ENCODE data around the gene TPO.

TPO gene

GRCh38 chr2:1528273-1529064 is 115.2 kb downstream of the TPO start:
- no peak overlapping the region for H3K27ac ChIP-seq
- no peak for TF ChIP-seq ZFX (IDR thresholded peaks at IDR 0.05; ENCODE audit: borderline replicate concordance)
- no peak for TF ChIP-seq CTCF (IDR thresholded peaks at IDR 0.05)

GRCh38 chr2:1538663-1539062 is 125.4 kb downstream of the TPO start:
- no peak for TF ChIP-seq ZFX (IDR thresholded peaks at IDR 0.05; ENCODE audit: borderline replicate concordance)
- TF ChIP-seq CTCF (IDR thresholded peaks at IDR 0.05), result no peak
- no peak overlapping the region for H3K27ac ChIP-seq

- no peak overlapping the region for H3K27ac ChIP-seq
- TF ChIP-seq ZFX (IDR thresholded peaks at IDR 0.05; ENCODE audit: borderline replicate concordance) (no peak), CTCF (IDR thresholded peaks at IDR 0.05) (no peak)
Measured at GRCh38 chr2:1539441-1539840, 126.2 kb downstream of the TPO start.

- no peak overlapping the region for H3K27ac ChIP-seq
- TF ChIP-seq ZFX (IDR thresholded peaks at IDR 0.05; ENCODE audit: borderline replicate concordance) (no peak), CTCF (IDR thresholded peaks at IDR 0.05) (no peak)
Measured at GRCh38 chr2:1539973-1540372, 126.7 kb downstream of the TPO start.

GRCh38 chr2:1540481-1540880 is 127.2 kb downstream of the TPO start:
- TF ChIP-seq ZFX (IDR thresholded peaks at IDR 0.05; ENCODE audit: borderline replicate concordance) (no peak), CTCF (IDR thresholded peaks at IDR 0.05) (no peak)
- no peak overlapping the region for H3K27ac ChIP-seq

GRCh38 chr2:1541040-1541439 is 127.8 kb downstream of the TPO start:
- no peak overlapping the region for H3K27ac ChIP-seq
- TF ChIP-seq CTCF (IDR thresholded peaks at IDR 0.05) (no peak), ZFX (IDR thresholded peaks at IDR 0.05; ENCODE audit: borderline replicate concordance) (no peak)

- no peak overlapping the region for H3K27ac ChIP-seq
- TF ChIP-seq ZFX (IDR thresholded peaks at IDR 0.05; ENCODE audit: borderline replicate concordance) (no peak), CTCF (IDR thresholded peaks at IDR 0.05) (no peak)
Measured at GRCh38 chr2:1541819-1542475, 128.7 kb downstream of the TPO start.

Measured in 22Rv1 (cell line).